ENCODE data around the gene EPN3. TPM values are rescaled to one million over a fixed set of nuclear protein-coding genes. Genes with fewer than 3 reads are reported as not detected.

The EPN3 gene
- total RNA-seq, result 7.5 TPM

GRCh38 chr17:50532452-50533024 lies at the start of gene EPN3:
Gene EPN3, plus strand, starts transcription at chr17:50532735. Its CDS starts 3,822 bp downstream, at chr17:50536557.
- peak; percentile 62 for DNase-seq

- no peak for DNase-seq
Measured at GRCh38 chr17:50483266-50483665, 49.3 kb upstream of the EPN3 start.

- no peak for DNase-seq
Measured at GRCh38 chr17:50484386-50485155, 48.0 kb upstream of the EPN3 start.

- no peak for DNase-seq
Measured at GRCh38 chr17:50487213-50488096, 45.1 kb upstream of the EPN3 start.

GRCh38 chr17:50488880-50489279 lies 43.7 kb upstream of the EPN3 start:
- DNase-seq, result no peak

GRCh38 chr17:50491505-50491904 lies 41.0 kb upstream of the EPN3 start:
- DNase-seq, result no peak

- no peak for DNase-seq
Measured at GRCh38 chr17:50492214-50492613, 40.3 kb upstream of the EPN3 start.

- no peak for DNase-seq
Measured at GRCh38 chr17:50493744-50494143, 38.8 kb upstream of the EPN3 start.

GRCh38 chr17:50495217-50495823 lies 37.2 kb upstream of the EPN3 start:
- DNase-seq, result no peak

GRCh38 chr17:50495918-50496317 lies 36.6 kb upstream of the EPN3 start:
- no peak for DNase-seq

GRCh38 chr17:50498021-50498874 lies 34.3 kb upstream of the EPN3 start:
- no peak for DNase-seq

- DNase-seq, result no peak
Measured at GRCh38 chr17:50499270-50499669, 33.3 kb upstream of the EPN3 start.

- no peak for DNase-seq
Measured at GRCh38 chr17:50499721-50500120, 32.8 kb upstream of the EPN3 start.

- DNase-seq, result peak; percentile 21
Measured at GRCh38 chr17:50501054-50501453, 31.5 kb upstream of the EPN3 start.

GRCh38 chr17:50502301-50502990 lies 30.1 kb upstream of the EPN3 start:
- no peak for DNase-seq

GRCh38 chr17:50505591-50506130 lies 26.9 kb upstream of the EPN3 start:
- DNase-seq, result no peak

GRCh38 chr17:50506298-50506697 lies 26.2 kb upstream of the EPN3 start:
- DNase-seq, result no peak

- peak; percentile 90 for DNase-seq
Measured at GRCh38 chr17:50507871-50508572, 24.5 kb upstream of the EPN3 start, which contains the start of gene MYCBPAP. Gene MYCBPAP, plus strand, starts transcription at chr17:50508439. Its CDS starts 236 bp downstream, at chr17:50508675.

GRCh38 chr17:50508573-50509460 lies 23.7 kb upstream of the EPN3 start:
- no peak for DNase-seq

Measured in tongue (tissue), 2 donors.